Measurements from ENCODE around the gene TGFBR2.

TGFBR2 gene

DNA sequence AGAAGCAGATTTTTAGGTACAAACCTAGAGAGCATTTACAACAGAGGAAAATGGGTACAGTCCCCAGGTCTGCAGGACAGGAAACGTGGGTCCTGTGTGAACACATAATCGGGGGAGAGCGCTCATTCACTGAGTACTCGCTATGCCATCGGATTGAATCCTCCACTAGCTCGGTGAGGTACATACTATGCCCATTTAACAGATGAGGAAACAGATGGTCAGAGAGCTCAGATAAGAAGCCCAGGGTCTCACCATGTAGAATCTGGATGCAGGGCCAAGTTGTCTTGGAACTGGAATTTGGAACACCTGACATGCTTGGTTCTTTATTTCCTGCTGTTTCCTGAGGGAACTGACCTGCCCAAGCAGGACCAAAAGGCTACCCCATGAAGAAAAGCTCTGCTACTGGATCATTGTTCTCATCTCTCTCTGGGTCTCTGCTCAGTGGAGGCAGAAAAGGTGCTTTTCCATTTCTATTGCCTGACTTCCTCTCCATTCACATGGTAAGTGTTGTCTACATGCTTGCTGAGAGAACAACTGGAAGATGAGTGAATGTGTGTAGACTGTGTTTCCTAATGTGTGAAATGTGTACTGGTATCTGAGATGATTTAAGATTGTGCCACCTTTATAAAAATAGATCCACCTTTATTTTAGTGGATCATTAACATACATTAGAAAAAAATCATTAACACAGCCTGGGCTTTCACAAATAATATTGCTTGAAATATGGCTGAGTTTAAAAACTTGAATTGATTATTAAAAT is 89.1 kb downstream of the TGFBR2 start:
- CTCF ChIA-PET: interaction anchor here (0.6 to 0.9 kb wide), 2 partner anchors 16 to 132 kb away, joined by 3 read pairs; no protein-coding TSS in a partner anchor
- POLR2A ChIA-PET: no interaction called here
- TF ChIP-seq IKZF3 (tag by site-specific recombination; IDR thresholded peaks at IDR 0.05) (no peak), BCL11B (tag by site-specific recombination; IDR thresholded peaks at IDR 0.05; ENCODE audit: low read depth) (no peak), ZNF621 (tag by site-specific recombination; IDR thresholded peaks at IDR 0.05) (no peak), OSR2 (tag by site-specific recombination; IDR thresholded peaks at IDR 0.05) (no peak), ZNF10 (tag by site-specific recombination; IDR thresholded peaks at IDR 0.05) (no peak), MYNN (tag by site-specific recombination; IDR thresholded peaks at IDR 0.05; ENCODE audit: borderline replicate concordance) (no peak), ZNF473 (tag by site-specific recombination; IDR thresholded peaks at IDR 0.05) (no peak), ZNF558 (tag by site-specific recombination; IDR thresholded peaks at IDR 0.05) (no peak), ZNF146 (tag by site-specific recombination; IDR thresholded peaks at IDR 0.05) (no peak), SALL2 (tag by site-specific recombination; IDR thresholded peaks at IDR 0.05; ENCODE audit: borderline replicate concordance) (no peak), ZNF223 (tag by site-specific recombination; IDR thresholded peaks at IDR 0.05) (no peak), ZNF157 (tag by site-specific recombination; IDR thresholded peaks at IDR 0.05) (no peak)
- TF ChIP-seq, protein P1, sequence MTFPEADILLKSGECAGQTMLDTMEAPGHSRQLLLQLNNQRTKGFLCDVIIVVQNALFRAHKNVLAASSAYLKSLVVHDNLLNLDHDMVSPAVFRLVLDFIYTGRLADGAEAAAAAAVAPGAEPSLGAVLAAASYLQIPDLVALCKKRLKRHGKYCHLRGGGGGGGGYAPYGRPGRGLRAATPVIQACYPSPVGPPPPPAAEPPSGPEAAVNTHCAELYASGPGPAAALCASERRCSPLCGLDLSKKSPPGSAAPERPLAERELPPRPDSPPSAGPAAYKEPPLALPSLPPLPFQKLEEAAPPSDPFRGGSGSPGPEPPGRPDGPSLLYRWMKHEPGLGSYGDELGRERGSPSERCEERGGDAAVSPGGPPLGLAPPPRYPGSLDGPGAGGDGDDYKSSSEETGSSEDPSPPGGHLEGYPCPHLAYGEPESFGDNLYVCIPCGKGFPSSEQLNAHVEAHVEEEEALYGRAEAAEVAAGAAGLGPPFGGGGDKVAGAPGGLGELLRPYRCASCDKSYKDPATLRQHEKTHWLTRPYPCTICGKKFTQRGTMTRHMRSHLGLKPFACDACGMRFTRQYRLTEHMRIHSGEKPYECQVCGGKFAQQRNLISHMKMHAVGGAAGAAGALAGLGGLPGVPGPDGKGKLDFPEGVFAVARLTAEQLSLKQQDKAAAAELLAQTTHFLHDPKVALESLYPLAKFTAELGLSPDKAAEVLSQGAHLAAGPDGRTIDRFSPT (tag by site-specific recombination; IDR thresholded peaks at IDR 0.05): no peak
- TF ChIP-seq, protein P2, sequence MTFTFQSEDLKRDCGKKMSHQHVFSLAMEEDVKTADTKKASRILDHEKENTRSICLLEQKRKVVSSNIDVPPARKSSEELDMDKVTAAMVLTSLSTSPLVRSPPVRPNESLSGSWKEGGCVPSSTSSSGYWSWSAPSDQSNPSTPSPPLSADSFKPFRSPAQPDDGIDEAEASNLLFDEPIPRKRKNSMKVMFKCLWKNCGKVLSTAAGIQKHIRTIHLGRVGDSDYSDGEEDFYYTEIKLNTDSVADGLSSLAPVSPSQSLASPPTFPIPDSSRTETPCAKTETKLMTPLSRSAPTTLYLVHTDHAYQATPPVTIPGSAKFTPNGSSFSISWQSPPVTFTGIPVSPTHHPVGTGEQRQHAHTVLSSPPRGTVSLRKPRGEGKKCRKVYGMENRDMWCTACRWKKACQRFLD (tag by site-specific recombination; IDR thresholded peaks at IDR 0.05): no peak
- TF ChIP-seq, protein P3, sequence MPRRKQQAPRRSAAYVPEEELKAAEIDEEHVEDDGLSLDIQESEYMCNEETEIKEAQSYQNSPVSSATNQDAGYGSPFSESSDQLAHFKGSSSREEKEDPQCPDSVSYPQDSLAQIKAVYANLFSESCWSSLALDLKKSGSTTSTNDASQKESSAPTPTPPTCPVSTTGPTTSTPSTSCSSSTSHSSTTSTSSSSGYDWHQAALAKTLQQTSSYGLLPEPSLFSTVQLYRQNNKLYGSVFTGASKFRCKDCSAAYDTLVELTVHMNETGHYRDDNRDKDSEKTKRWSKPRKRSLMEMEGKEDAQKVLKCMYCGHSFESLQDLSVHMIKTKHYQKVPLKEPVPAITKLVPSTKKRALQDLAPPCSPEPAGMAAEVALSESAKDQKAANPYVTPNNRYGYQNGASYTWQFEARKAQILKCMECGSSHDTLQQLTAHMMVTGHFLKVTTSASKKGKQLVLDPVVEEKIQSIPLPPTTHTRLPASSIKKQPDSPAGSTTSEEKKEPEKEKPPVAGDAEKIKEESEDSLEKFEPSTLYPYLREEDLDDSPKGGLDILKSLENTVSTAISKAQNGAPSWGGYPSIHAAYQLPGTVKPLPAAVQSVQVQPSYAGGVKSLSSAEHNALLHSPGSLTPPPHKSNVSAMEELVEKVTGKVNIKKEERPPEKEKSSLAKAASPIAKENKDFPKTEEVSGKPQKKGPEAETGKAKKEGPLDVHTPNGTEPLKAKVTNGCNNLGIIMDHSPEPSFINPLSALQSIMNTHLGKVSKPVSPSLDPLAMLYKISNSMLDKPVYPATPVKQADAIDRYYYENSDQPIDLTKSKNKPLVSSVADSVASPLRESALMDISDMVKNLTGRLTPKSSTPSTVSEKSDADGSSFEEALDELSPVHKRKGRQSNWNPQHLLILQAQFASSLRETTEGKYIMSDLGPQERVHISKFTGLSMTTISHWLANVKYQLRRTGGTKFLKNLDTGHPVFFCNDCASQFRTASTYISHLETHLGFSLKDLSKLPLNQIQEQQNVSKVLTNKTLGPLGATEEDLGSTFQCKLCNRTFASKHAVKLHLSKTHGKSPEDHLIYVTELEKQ (tag by site-specific recombination; IDR thresholded peaks at IDR 0.05; ENCODE audit: borderline replicate concordance): no peak
- TF ChIP-seq, protein P4, sequence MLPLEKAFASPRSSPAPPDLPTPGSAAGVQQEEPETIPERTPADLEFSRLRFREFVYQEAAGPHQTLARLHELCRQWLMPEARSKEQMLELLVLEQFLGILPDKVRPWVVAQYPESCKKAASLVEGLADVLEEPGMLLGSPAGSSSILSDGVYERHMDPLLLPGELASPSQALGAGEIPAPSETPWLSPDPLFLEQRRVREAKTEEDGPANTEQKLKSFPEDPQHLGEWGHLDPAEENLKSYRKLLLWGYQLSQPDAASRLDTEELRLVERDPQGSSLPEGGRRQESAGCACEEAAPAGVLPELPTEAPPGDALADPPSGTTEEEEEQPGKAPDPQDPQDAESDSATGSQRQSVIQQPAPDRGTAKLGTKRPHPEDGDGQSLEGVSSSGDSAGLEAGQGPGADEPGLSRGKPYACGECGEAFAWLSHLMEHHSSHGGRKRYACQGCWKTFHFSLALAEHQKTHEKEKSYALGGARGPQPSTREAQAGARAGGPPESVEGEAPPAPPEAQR (tag by site-specific recombination; IDR thresholded peaks at IDR 0.05): no peak
- TF ChIP-seq, protein P5, sequence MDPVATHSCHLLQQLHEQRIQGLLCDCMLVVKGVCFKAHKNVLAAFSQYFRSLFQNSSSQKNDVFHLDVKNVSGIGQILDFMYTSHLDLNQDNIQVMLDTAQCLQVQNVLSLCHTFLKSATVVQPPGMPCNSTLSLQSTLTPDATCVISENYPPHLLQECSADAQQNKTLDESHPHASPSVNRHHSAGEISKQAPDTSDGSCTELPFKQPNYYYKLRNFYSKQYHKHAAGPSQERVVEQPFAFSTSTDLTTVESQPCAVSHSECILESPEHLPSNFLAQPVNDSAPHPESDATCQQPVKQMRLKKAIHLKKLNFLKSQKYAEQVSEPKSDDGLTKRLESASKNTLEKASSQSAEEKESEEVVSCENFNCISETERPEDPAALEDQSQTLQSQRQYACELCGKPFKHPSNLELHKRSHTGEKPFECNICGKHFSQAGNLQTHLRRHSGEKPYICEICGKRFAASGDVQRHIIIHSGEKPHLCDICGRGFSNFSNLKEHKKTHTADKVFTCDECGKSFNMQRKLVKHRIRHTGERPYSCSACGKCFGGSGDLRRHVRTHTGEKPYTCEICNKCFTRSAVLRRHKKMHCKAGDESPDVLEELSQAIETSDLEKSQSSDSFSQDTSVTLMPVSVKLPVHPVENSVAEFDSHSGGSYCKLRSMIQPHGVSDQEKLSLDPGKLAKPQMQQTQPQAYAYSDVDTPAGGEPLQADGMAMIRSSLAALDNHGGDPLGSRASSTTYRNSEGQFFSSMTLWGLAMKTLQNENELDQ (tag by site-specific recombination; IDR thresholded peaks at IDR 0.05; ENCODE audit: low read depth): no peak
- Histone ChIP-seq H3K9me3 (ENCODE audit: control insufficient read depth, insufficient read depth, low read depth, low read length) (no peaks in the 10 kb centered on the region), H3K4me1 (ENCODE audit: control insufficient read depth, insufficient read depth, low read length) (no peaks in the 10 kb centered on the region), H3K27ac (ENCODE audit: extremely low read depth, low read depth, low read length) (no peak overlapping the region), H3K36me3 (ENCODE audit: control insufficient read depth in 2 of 2, insufficient read depth in 1 of 2, low read length in 2 of 2) (peaks cover 0 to 35% of the 10 kb centered on the region in 2 experiments; a peak in 1 of 3 replicates), H3K4me3 (ENCODE audit: low read depth, low read length) (no peak overlapping the region)

All from HEK293 (cell line).